K562 (cell line): ENCODE data around the gene IL1RAPL2.

ENCODE experiments used
- BRCA1 ChIP-seq, 2 experiments: fragments of 450-650 bp in 1 of 2; sonication (generic) in 1 of 2; formaldehyde crosslinking in 1 of 2; IDR thresholded peaks; 2 replicates each; pipeline versions ENCODE4 v1.5.0 to v1.6.1; 2017 to 2020; ENCODE audit warnings: mild to moderate bottlenecking in 1 of 2, missing genetic modification reagents in 1 of 2
- BRD9 ChIP-seq: fragments of 450-650 bp; IDR thresholded peaks from 2 replicates; pipeline ENCODE4 v1.6.1; 2018; ENCODE audit warnings: low read depth; ENCODE audit not compliant: partially characterized antibody
- EP300 ChIP-seq: IDR thresholded peaks from 2 replicates; pipeline ENCODE4 v1.6.1; 2012; ENCODE audit warnings: low read length, improper control_type of control experiment
- HCFC1 ChIP-seq: IDR thresholded peaks from 2 replicates; pipeline ENCODE4 v1.6.1; 2012; ENCODE audit warnings: low read depth, low read length, improper control_type of control experiment
- KLF10 ChIP-seq: fragments of 250-450 bp; sonication (Bioruptor Pico); IDR thresholded peaks from 2 replicates; pipeline ENCODE4 v1.6.1; 2021; ENCODE audit warnings: matching md5 sums
- MAFK ChIP-seq: IDR thresholded peaks from 2 replicates; pipeline ENCODE4 v1.6.1; 2011; ENCODE audit warnings: low read length, improper control_type of control experiment
- MTA1 ChIP-seq: fragments of 450-650 bp; IDR thresholded peaks from 2 replicates; pipeline ENCODE4 v1.6.1; 2017; ENCODE audit warnings: borderline replicate concordance
- POLR2AphosphoS5 ChIP-seq: IDR thresholded peaks from 2 replicates; pipeline ENCODE4 v1.6.1; 2011; ENCODE audit warnings: mild to moderate bottlenecking, low read depth, low read length, moderate library complexity; ENCODE audit not compliant: control insufficient read depth, insufficient read depth
- SIN3B ChIP-seq: fragments of 450-650 bp; IDR thresholded peaks from 2 replicates; pipeline ENCODE4 v1.6.1; 2017; ENCODE audit warnings: low read depth, mild to moderate bottlenecking, moderate library complexity
- THRAP3 ChIP-seq: fragments of 450-650 bp; IDR thresholded peaks from 2 replicates; pipeline ENCODE4 v1.6.1; 2016; ENCODE audit warnings: mild to moderate bottlenecking, inconsistent platforms, borderline replicate concordance
- ZFP1 ChIP-seq: fragments of 450-650 bp; formaldehyde crosslinking; IDR thresholded peaks from 2 replicates; pipeline ENCODE4 v1.4.0; 2020; ENCODE audit warnings: mild to moderate bottlenecking, mixed read lengths
- ZNF217 ChIP-seq: sonication (generic); formaldehyde crosslinking; IDR thresholded peaks from 2 replicates; pipeline ENCODE4 v1.8.0; 2022; ENCODE audit warnings: mild to moderate bottlenecking, missing genetic modification reagents
- ZNF644 ChIP-seq: fragments of 200-800 bp; sonication (Bioruptor generic); IDR thresholded peaks from 2 replicates; pipeline ENCODE4 v1.6.1; 2016; ENCODE audit warnings: low read depth, missing genetic modification characterization, missing compliant biosample characterization
- TF ChIP-seq, protein P1 (sequence below): sonication (generic); formaldehyde crosslinking; IDR thresholded peaks from 2 replicates; pipeline ENCODE4 v1.8.0; 2022; ENCODE audit warnings: mild to moderate bottlenecking, missing genetic modification reagents, borderline replicate concordance

DNA sequence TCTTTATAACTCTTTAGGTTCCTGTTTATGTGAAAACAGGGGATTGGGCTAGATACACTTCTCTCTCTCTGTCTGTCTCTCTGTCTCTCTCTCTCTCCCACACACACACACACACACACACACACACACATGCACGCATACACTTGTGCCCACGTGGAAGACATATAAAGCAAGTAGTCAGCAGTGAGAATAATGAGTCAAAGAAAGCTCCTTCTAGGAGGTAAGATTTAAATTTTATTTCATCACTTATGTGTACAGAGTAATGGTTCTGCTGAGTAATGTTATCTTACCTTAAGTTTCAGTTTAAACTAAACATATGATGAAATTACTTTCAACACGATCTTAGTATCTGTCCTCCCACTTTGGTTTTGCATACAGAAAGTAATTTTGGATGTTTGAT lies 897.5 kb downstream of the IL1RAPL2 start:
- TF ChIP-seq ZFP1 (CRISPR knock-in tag): no peak
- no peak for TF ChIP-seq EP300
- TF ChIP-seq SIN3B: no peak
- no peak for TF ChIP-seq MTA1
- TF ChIP-seq POLR2AphosphoS5: no peak
- no peak for TF ChIP-seq BRD9
- no peak for TF ChIP-seq MAFK
- no peak for TF ChIP-seq BRCA1 (IDR thresholded peaks at IDR 0.05)
- TF ChIP-seq BRCA1 (CRISPR knock-in tag; IDR thresholded peaks at IDR 0.05): no peak
- no peak for TF ChIP-seq ZNF217 (CRISPR knock-in tag)
- no peak for TF ChIP-seq HCFC1
- TF ChIP-seq KLF10 (CRISPR knock-in tag): no peak
- TF ChIP-seq, protein P1, sequence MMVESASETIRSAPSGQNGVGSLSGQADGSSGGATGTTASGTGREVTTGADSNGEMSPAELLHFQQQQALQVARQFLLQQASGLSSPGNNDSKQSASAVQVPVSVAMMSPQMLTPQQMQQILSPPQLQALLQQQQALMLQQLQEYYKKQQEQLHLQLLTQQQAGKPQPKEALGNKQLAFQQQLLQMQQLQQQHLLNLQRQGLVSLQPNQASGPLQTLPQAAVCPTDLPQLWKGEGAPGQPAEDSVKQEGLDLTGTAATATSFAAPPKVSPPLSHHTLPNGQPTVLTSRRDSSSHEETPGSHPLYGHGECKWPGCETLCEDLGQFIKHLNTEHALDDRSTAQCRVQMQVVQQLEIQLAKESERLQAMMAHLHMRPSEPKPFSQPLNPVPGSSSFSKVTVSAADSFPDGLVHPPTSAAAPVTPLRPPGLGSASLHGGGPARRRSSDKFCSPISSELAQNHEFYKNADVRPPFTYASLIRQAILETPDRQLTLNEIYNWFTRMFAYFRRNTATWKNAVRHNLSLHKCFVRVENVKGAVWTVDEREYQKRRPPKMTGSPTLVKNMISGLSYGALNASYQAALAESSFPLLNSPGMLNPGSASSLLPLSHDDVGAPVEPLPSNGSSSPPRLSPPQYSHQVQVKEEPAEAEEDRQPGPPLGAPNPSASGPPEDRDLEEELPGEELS (CRISPR knock-in tag): no peak
- TF ChIP-seq THRAP3: no peak
- no peak for TF ChIP-seq ZNF644 (tag)
